Measurements from ENCODE around the gene ALOXE3. TPM values are rescaled to one million over a fixed set of nuclear protein-coding genes. Genes with fewer than 3 reads are reported as not detected.

ALOXE3 gene
- total RNA-seq, 2 donors from 2014 or later = not detected

GRCh38 chr17:8047769-8048110 is 70.6 kb downstream of the ALOXE3 start:
- DNase-seq (no peak), ATAC-seq (no peak)
- intact Hi-C loops (cut with DNase I, micrococcal nuclease) = no loop called here

GRCh38 chr17:8046929-8047768 is 71.2 kb downstream of the ALOXE3 start:
- no peak for ATAC-seq
- intact Hi-C loops (cut with DNase I, micrococcal nuclease) = no loop called here

GRCh38 chr17:8046306-8046928 is 71.9 kb downstream of the ALOXE3 start:
- peak in 1 of 2 donors; percentile 10 for DNase-seq
- intact Hi-C loops (cut with DNase I, micrococcal nuclease) = no loop called here

More at GRCh38 chr17:8046929-8047768, 71.2 kb downstream of the ALOXE3 start:
- no peak for DNase-seq

More at GRCh38 chr17:8046306-8046928, 71.9 kb downstream of the ALOXE3 start:
- no peak for ATAC-seq

Small RNA genes within 50 kb of the gene (microRNA-seq; reads per million reads assigned to microRNA genes)
- gene MIR4314 (0 reads per million in 2 donors), gene MIR6883 (0.53 to 1.4 reads per million in 2 donors)

Other genes with a start within 250 kb of the ALOXE3 start
- 10 to 100 TPM; 51.3 to 51.9 TPM for gene CHD3, start 229.7 kb downstream of the ALOXE3 start, total RNA-seq
- gene RNF227, start 202.2 kb downstream of the ALOXE3 start, total RNA-seq = 1 to 10 TPM; 1.2 to 2.1 TPM
- 1 to 10 TPM; 2.2 to 3.1 TPM for gene KCNAB3, start 188.7 kb downstream of the ALOXE3 start, total RNA-seq
- 100 to 1,000 TPM; 121 to 122 TPM for gene TRAPPC1, start 186.6 kb downstream of the ALOXE3 start, total RNA-seq
- 10 to 100 TPM; 25.8 to 26.7 TPM for gene CNTROB, start 186.3 kb downstream of the ALOXE3 start, total RNA-seq
- gene GUCY2D, start 115.9 kb downstream of the ALOXE3 start, total RNA-seq = not detected
- gene ALOX15B, start 79.5 kb downstream of the ALOXE3 start, total RNA-seq = 1 to 10 TPM in 1 of 2 donors, under 1 TPM in 1; 0.55 to 2.5 TPM
- under 1 TPM in 1 of 2 donors, not detected in 1; 0.82 TPM for gene ALOX12B, start 30.8 kb downstream of the ALOXE3 start, total RNA-seq
- gene HES7, start 5.6 kb upstream of the ALOXE3 start, total RNA-seq = not detected
- 100 to 1,000 TPM in 1 of 2 donors, 10 to 100 TPM in 1; 35.0 to 113 TPM for gene PER1, start 33.9 kb upstream of the ALOXE3 start, total RNA-seq
- 10 to 100 TPM; 45.1 to 56.3 TPM for gene VAMP2, start 44.4 kb upstream of the ALOXE3 start, total RNA-seq
- gene TMEM107, start 57.9 kb upstream of the ALOXE3 start, total RNA-seq = 10 to 100 TPM; 11.3 to 12.6 TPM
- 10 to 100 TPM; 12.2 to 13.3 TPM for gene BORCS6, start 71.7 kb upstream of the ALOXE3 start, total RNA-seq
- gene AURKB, start 92.1 kb upstream of the ALOXE3 start, total RNA-seq = 10 to 100 TPM in 1 of 2 donors, 1 to 10 TPM in 1; 6.4 to 22.4 TPM
- 10 to 100 TPM; 38.7 to 38.8 TPM for gene CTC1, start 129.5 kb upstream of the ALOXE3 start, total RNA-seq
- gene PFAS, start 130.8 kb upstream of the ALOXE3 start, total RNA-seq = 10 to 100 TPM; 17.0 to 23.9 TPM
- gene RANGRF, start 170.2 kb upstream of the ALOXE3 start, total RNA-seq = 10 to 100 TPM; 11.8 to 13.4 TPM
- gene SLC25A35, start 176.9 kb upstream of the ALOXE3 start, total RNA-seq = 10 to 100 TPM in 1 of 2 donors, 1 to 10 TPM in 1; 7.2 to 11.8 TPM
- 1 to 10 TPM; 1.7 to 2.6 TPM for gene ARHGEF15, start 191.7 kb upstream of the ALOXE3 start, total RNA-seq
- gene ODF4, start 221.3 kb upstream of the ALOXE3 start, total RNA-seq = not detected

Data from left colon (tissue), 2 donors.